ENCODE measurements around the gene APBB2. TPM values are rescaled to one million over a fixed set of nuclear protein-coding genes. Genes with fewer than 3 reads are reported as not detected.

APBB2 gene
- total RNA-seq, 4 donors from 2014 or later, result 51.7 to 75.9 (median 71.1) TPM

DNA sequence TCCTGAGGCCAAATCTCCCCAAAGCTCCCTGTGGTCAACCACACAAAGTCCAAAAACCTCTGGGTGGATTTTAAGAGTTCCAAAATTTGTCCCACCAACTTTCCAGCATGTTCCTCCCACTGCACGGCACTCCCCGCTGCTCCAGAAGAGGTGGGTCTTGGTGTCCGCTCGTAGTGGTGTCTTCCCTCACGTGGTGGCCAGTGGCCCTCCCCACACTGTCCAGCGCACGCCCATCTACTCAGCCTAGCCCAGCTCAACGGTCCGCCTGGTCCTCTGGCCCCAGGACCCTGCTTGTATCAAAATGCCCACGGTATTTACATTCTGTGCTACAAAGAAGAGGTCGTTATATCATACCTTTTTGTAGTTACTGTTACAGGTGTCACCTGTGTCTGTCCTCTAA is 381.1 kb downstream of the APBB2 start:
- 100% methylated on average over 11 of the region's 11 CpGs for WGBS
- H3K4me1 ChIP-seq, result no peaks in the 10 kb centered on the region
- no peaks in the 10 kb centered on the region for H3K27me3 ChIP-seq
- no peak for TF ChIP-seq CTCF (IDR thresholded peaks at IDR 0.05)
- no peak for TF ChIP-seq POLR2A (IDR thresholded peaks at IDR 0.05; ENCODE audit: low read depth)
- no peak for TF ChIP-seq EP300 (IDR thresholded peaks at IDR 0.05)
- no peak for TF ChIP-seq POLR2AphosphoS5 (IDR thresholded peaks at IDR 0.05)
- intact Hi-C loops (cut with DNase I), result no loop called here
- no peak overlapping the region for H3K4me3 ChIP-seq
- DNase-seq (ENCODE audit: extremely low spot score), result no peak
- peaks cover 7 to 77% (median 36%) of the 10 kb centered on the region in 4 donors for H3K36me3 ChIP-seq
- H3K9me3 ChIP-seq, result no peaks in the 10 kb centered on the region
- H3K27ac ChIP-seq (replicated peaks in 1 of 4), result no peak overlapping the region

DNA sequence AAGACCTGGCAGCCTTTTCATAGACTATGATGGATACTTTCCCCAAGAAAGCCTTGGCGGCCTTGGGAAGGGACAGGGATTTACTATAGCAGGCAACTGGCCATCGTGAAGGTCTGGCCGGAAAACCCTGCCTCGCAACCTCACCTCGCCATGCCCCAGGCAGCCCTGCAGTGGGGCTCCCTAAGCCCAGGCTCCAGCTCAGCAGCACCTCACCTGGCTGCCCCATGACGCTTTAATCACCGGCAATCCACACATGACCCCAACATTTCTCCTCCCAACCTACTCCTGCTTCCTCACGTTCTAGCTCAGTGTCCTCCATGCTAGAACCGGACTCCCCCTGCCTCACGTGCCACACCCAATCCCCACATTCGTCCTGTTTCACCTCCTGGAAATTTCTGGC is 382.2 kb downstream of the APBB2 start:
- 95% methylated on average over 11 of the region's 11 CpGs for WGBS
- no peaks in the 10 kb centered on the region for H3K4me1 ChIP-seq
- TF ChIP-seq POLR2A (IDR thresholded peaks at IDR 0.05; ENCODE audit: low read depth), result no peak
- no peak for TF ChIP-seq EP300 (IDR thresholded peaks at IDR 0.05)
- no peak for TF ChIP-seq CTCF (IDR thresholded peaks at IDR 0.05)
- no peak for TF ChIP-seq POLR2AphosphoS5 (IDR thresholded peaks at IDR 0.05)

DNA sequence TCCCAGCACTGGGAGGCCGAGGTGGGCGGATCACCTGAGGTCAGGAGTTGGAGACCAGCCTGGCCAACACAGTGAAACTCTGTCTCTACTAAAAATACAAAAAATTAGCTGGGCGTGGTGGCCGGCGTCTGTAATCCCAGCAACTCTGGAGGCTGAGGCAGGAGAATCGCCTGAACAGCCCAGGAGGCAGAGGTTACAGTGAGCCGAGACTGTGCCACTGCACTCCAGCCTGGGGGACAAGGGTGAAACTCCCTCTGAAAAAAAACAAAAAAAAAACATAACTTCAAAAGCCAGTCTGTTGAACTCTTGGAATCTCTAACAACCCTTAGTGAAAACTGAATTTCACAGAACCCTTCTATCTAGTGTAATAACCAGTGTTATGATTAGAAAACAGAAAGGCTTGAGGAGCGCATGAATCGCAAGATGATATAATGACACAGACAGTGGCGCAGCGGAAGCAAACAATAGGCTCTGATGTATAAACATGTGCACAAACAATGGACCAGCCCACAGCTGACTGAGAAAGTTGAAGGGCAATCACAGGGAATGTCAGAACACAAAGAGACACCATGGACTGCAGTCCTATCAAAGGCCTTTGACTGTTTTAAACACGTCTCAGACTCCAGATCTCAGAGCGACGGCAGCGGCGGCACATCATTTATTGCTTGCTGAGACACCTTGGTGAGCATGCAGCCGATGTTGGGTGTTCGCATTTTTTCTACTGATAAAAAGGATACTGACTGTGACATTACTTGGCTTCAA is 383.0 kb downstream of the APBB2 start:
- Histone ChIP-seq H3K27me3 (no peaks in the 10 kb centered on the region), H3K36me3 (peaks cover 7 to 82% (median 46%) of the 10 kb centered on the region in 4 donors), H3K4me3 (no peak overlapping the region), H3K4me1 (no peaks in the 10 kb centered on the region), H3K9me3 (no peaks in the 10 kb centered on the region), H3K27ac (replicated peaks in 1 of 4) (no peak overlapping the region)
- TF ChIP-seq EP300 (IDR thresholded peaks at IDR 0.05) (no peak), POLR2AphosphoS5 (IDR thresholded peaks at IDR 0.05) (no peak), POLR2A (IDR thresholded peaks at IDR 0.05; ENCODE audit: low read depth) (no peak), CTCF (IDR thresholded peaks at IDR 0.05) (no peak)
- 90% methylated on average over 18 of the region's 18 CpGs for WGBS
- no peak for DNase-seq (ENCODE audit: extremely low spot score)
- intact Hi-C loops (cut with DNase I), result no loop called here

More for the DNA sequence above, 382.2 kb downstream of the APBB2 start:
- H3K4me3 ChIP-seq, result no peak overlapping the region
- H3K36me3 ChIP-seq, result peaks cover 7 to 81% (median 44%) of the 10 kb centered on the region in 4 donors
- DNase-seq (ENCODE audit: extremely low spot score), result no peak
- no peaks in the 10 kb centered on the region for H3K9me3 ChIP-seq
- H3K27me3 ChIP-seq, result no peaks in the 10 kb centered on the region
- intact Hi-C loops (cut with DNase I), result no loop called here
- H3K27ac ChIP-seq (replicated peaks in 1 of 4), result no peak overlapping the region

DNA sequence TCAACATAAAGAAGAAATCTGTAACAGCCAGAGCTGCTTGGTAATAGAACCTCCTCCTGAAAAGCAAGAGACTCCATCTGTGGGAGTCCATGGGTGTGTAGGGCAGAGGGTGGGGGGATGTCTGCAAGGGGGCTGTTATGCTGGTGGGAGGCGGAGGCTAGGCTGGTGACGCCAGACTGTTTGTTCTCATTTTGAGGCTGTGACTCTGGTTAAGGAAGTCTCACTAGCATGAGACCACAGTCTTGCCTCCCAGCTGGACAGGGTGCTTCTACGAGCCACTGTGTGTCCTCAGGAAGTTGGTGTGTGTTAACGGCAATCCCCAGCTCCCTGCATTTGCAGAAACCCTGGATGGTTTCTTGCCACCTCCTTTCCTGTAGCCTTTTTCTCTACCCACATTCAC is 384.8 kb downstream of the APBB2 start:
- H3K4me3 ChIP-seq, result no peak overlapping the region
- no peaks in the 10 kb centered on the region for H3K27me3 ChIP-seq
- DNase-seq (ENCODE audit: extremely low spot score), result no peak
- no peak overlapping the region for H3K27ac ChIP-seq (replicated peaks in 1 of 4)
- H3K9me3 ChIP-seq, result no peaks in the 10 kb centered on the region
- 91% methylated on average over 4 of the region's 4 CpGs for WGBS
- peaks cover 16 to 85% (median 54%) of the 10 kb centered on the region in 4 donors for H3K36me3 ChIP-seq
- no peak for TF ChIP-seq POLR2AphosphoS5 (IDR thresholded peaks at IDR 0.05)
- no peak for TF ChIP-seq POLR2A (IDR thresholded peaks at IDR 0.05; ENCODE audit: low read depth)
- no peak for TF ChIP-seq CTCF (IDR thresholded peaks at IDR 0.05)
- TF ChIP-seq EP300 (IDR thresholded peaks at IDR 0.05), result no peak
- intact Hi-C loops (cut with DNase I), result no loop called here
- H3K4me1 ChIP-seq, result no peaks in the 10 kb centered on the region

Measured in esophagus muscularis mucosa (tissue), 4 donors.